Uterus (tissue), 2 donors: ENCODE measurements around the gene SLAIN2.

Experiments
- CTCF ChIP-seq, 4 experiments: fragments of 200-600 bp in 2 of 4; fragments of 450-650 bp in 2 of 4; sonication (generic) in 2 of 4; IDR thresholded peaks; one replicate each; pipeline ENCODE4 v1.5.1; 2016 to 2019; ENCODE audit warnings: antibody characterized with exemption in 4 of 4, mild to moderate bottlenecking in 2 of 4, moderate library complexity in 1 of 4
- POLR2A ChIP-seq, 2 donors: fragments of 450-650 bp; IDR thresholded peaks; one replicate each; pipeline ENCODE4 v1.6.1; 2016; ENCODE audit warnings: antibody characterized with exemption in 2 of 2, mild to moderate bottlenecking in 1 of 2, moderate library complexity in 1 of 2

GRCh38 chr4:48334900-48335384, 6.4 kb upstream of the SLAIN2 start:
- TF ChIP-seq CTCF (IDR thresholded peaks at IDR 0.05) (no peak), POLR2A (IDR thresholded peaks at IDR 0.05) (no peak)
